Progenitor cell of endocrine pancreas (in vitro differentiated cells): ENCODE data around the gene NDFIP1. TPM values are rescaled to one million over a fixed set of nuclear protein-coding genes. Genes with fewer than 3 reads are reported as not detected.

Experiments
- DNase-seq: peaks from one replicate; pipeline ENCODE4 v3.0.0; 2021; ENCODE audit warnings: low spot score; ENCODE audit not compliant: unreplicated experiment
- H3K27ac Mint-ChIP-seq: 2 replicates; pipeline ENCODE4 v1.8.0; 2021; ENCODE audit warnings: mild to moderate bottlenecking, moderate library complexity, mixed read lengths
- H3K27me3 Mint-ChIP-seq: 2 replicates; pipeline ENCODE4 v1.8.0; 2021; ENCODE audit warnings: mixed read lengths
- H3K36me3 Mint-ChIP-seq: 2 replicates; pipeline ENCODE4 v1.8.0; 2022; ENCODE audit warnings: mixed read lengths; ENCODE audit not compliant: insufficient read depth
- H3K4me1 Mint-ChIP-seq: 2 replicates; pipeline ENCODE4 v1.8.0; 2021; ENCODE audit warnings: low read depth, mixed read lengths
- H3K4me3 Mint-ChIP-seq: 2 replicates; pipeline ENCODE4 v1.8.0; 2021; ENCODE audit warnings: low read depth, mild to moderate bottlenecking, moderate library complexity, mixed read lengths
- H3K9me3 Mint-ChIP-seq: 2 replicates; pipeline ENCODE4 v1.8.0; 2021; ENCODE audit warnings: low read depth, mixed read lengths
- CTCF ChIP-seq: fragments of 200-600 bp; sonication (generic); IDR thresholded peaks from one replicate; pipeline ENCODE4 v1.5.0; 2021; ENCODE audit warnings: antibody characterized with exemption, mild to moderate bottlenecking; ENCODE audit not compliant: unreplicated experiment
- total RNA-seq: library from RNA; stranded (reverse); gene quantifications from 2 replicates; pipeline ENCODE4 v1.2.1, GENCODE V29; 2021

Gene NDFIP1
- total RNA-seq, 1 donor from 2014 or later, result 247 TPM

GRCh38 chr5:142110988-142111687 lies 2.6 kb downstream of the NDFIP1 start:
- no peak for TF ChIP-seq CTCF
- no peak for DNase-seq
- peaks cover 23% of the 10 kb centered on the region for H3K36me3 Mint-ChIP-seq
- H3K9me3 Mint-ChIP-seq, result peaks cover 10% of the 10 kb centered on the region
- H3K4me1 Mint-ChIP-seq, result peaks cover 29% of the 10 kb centered on the region
- peak overlapping the region; percentile 96 for H3K27ac Mint-ChIP-seq
- H3K4me3 Mint-ChIP-seq, result peak overlapping the region; percentile 90
- no peaks in the 10 kb centered on the region for H3K27me3 Mint-ChIP-seq

GRCh38 chr5:142114687-142115086 lies 6.1 kb downstream of the NDFIP1 start:
- H3K4me3 Mint-ChIP-seq, result no peak overlapping the region
- no peak for TF ChIP-seq CTCF
- H3K9me3 Mint-ChIP-seq, result peaks cover 10% of the 10 kb centered on the region
- H3K36me3 Mint-ChIP-seq, result peaks cover 29% of the 10 kb centered on the region
- no peak for DNase-seq
- no peaks in the 10 kb centered on the region for H3K27me3 Mint-ChIP-seq
- peaks cover 44% of the 10 kb centered on the region for H3K4me1 Mint-ChIP-seq
- peak overlapping the region; percentile 24 for H3K27ac Mint-ChIP-seq

GRCh38 chr5:142115937-142116614 lies 7.5 kb downstream of the NDFIP1 start:
- Mint-ChIP-seq H3K27me3 (no peaks in the 10 kb centered on the region), H3K27ac (peak overlapping the region; percentile 93), H3K9me3 (peaks cover 10% of the 10 kb centered on the region), H3K4me1 (peaks cover 46% of the 10 kb centered on the region), H3K36me3 (peaks cover 35% of the 10 kb centered on the region), H3K4me3 (no peak overlapping the region)
- no peak for TF ChIP-seq CTCF
- DNase-seq, result no peak

- no peak for TF ChIP-seq CTCF
- peaks cover 47% of the 10 kb centered on the region for H3K4me1 Mint-ChIP-seq
- DNase-seq, result no peak
- H3K27ac Mint-ChIP-seq, result peak overlapping the region; percentile 69
- H3K36me3 Mint-ChIP-seq, result peaks cover 44% of the 10 kb centered on the region
- peaks cover 10% of the 10 kb centered on the region for H3K9me3 Mint-ChIP-seq
- no peaks in the 10 kb centered on the region for H3K27me3 Mint-ChIP-seq
- no peak overlapping the region for H3K4me3 Mint-ChIP-seq
Measured at GRCh38 chr5:142117579-142118151, 9.1 kb downstream of the NDFIP1 start.

GRCh38 chr5:142118155-142118686 lies 9.6 kb downstream of the NDFIP1 start:
- Mint-ChIP-seq H3K9me3 (peaks cover 7% of the 10 kb centered on the region), H3K27ac (peak overlapping the region; percentile 46), H3K4me1 (peaks cover 43% of the 10 kb centered on the region), H3K4me3 (peak overlapping the region; percentile 25), H3K27me3 (no peaks in the 10 kb centered on the region), H3K36me3 (peaks cover 41% of the 10 kb centered on the region)
- no peak for TF ChIP-seq CTCF
- no peak for DNase-seq
